HCT116 (cell line): Measurements from ENCODE around the gene PHKA2. TPM values are rescaled to one million over a fixed set of nuclear protein-coding genes. Genes with fewer than 3 reads are reported as not detected.

ENCODE experiments used
- ATAC-seq: fragments of 200-7000 bp; cut with Tn5 transposase; 2 replicates; pipeline ENCODE4 v1.9.1; 2020; ENCODE audit warnings: mild to moderate bottlenecking, moderate library complexity
- BruUV-seq: library from RNA; stranded (reverse); fragments of 400-500 nt; replicated peaks from 2 replicates; lab custom pipeline; 2021; lab: Mats Ljungman, UMichigan
- CTCF ChIA-PET: fragments of 300-600 bp; sonication (Branson Sonifier 250); formaldehyde crosslinking; loops from one replicate; lab custom pipeline; 2021; ENCODE audit warnings: antibody characterized with exemption; lab: Charles Lee
- POLR2A ChIA-PET: fragments of 300-600, 350-600 bp; sonication (Branson Sonifier 250); formaldehyde crosslinking; loops from one replicate; lab custom pipeline; 2021; ENCODE audit warnings: antibody characterized with exemption; lab: Charles Lee
- RAD21 ChIA-PET, 2 experiments: fragments of 300-600 bp; sonication (Branson Sonifier 250); formaldehyde crosslinking; loops; one replicate each; lab custom pipeline; 2023; ENCODE audit warnings: low total read pairs in 2 of 2; ENCODE audit not compliant: uncharacterized antibody in 2 of 2, unreplicated experiment in 2 of 2, low non-redundant PET in 1 of 2; lab: Charles Lee
- DNase-seq: peaks from one replicate; pipeline ENCODE4 v3.0.0-alpha.2; 2010; ENCODE audit warnings: low read depth, low spot score
- H2AFZ ChIP-seq: fragments of 200-600 bp; shearing (Covaris generic), sonication (generic); 2 replicates; pipeline ENCODE4 v1.6.1; 2017; ENCODE audit warnings: low read depth, mixed run types, mixed read lengths, antibody characterized with exemption, low read length; ENCODE audit not compliant: poor library complexity, severe bottlenecking
- H3K27ac ChIP-seq: 2 replicates; pipeline ENCODE4 v1.5.1; 2012; ENCODE audit warnings: low read depth, low read length
- H3K27me3 ChIP-seq: fragments of 200-600 bp; sonication (generic); 2 replicates; pipeline ENCODE4 v1.6.1; 2016; ENCODE audit warnings: mixed run types, low read length, mixed read lengths; ENCODE audit not compliant: insufficient read depth
- H3K36me3 ChIP-seq, 2 experiments: fragments of 200-500 bp in 1 of 2; fragments of 200-600 bp in 1 of 2; sonication (Bioruptor generic) in 1 of 2; sonication (generic) in 1 of 2; 2 replicates each; pipeline versions ENCODE4 v1.5.1 to v1.6.1; 2014 to 2016; ENCODE audit warnings: low read length in 2 of 2, inconsistent platforms in 1 of 2, mixed read lengths in 1 of 2, mixed run types in 1 of 2; ENCODE audit not compliant: insufficient read depth in 2 of 2, control insufficient read depth in 1 of 2
- H3K4me1 ChIP-seq, 2 experiments: fragments of 200-600 bp in 1 of 2; sonication (generic) in 1 of 2; 2 replicates each; pipeline versions ENCODE4 v1.5.1 to v1.6.1; 2012 to 2017; ENCODE audit warnings: low read length in 2 of 2, inconsistent platforms in 1 of 2, mild to moderate bottlenecking in 1 of 2, mixed read lengths in 1 of 2, mixed run types in 1 of 2, moderate library complexity in 1 of 2; ENCODE audit not compliant: insufficient read depth in 2 of 2, control insufficient read depth in 1 of 2
- H3K4me2 ChIP-seq: fragments of 200-600 bp; sonication (generic); 2 replicates; pipeline ENCODE4 v1.6.1; 2017; ENCODE audit warnings: mixed run types, low read length, mixed read lengths
- H3K4me3 ChIP-seq, 2 experiments: fragments of 200-600 bp in 1 of 2; sonication (generic) in 1 of 2; replicated peaks in 1 of 2; 2 replicates each; pipeline ENCODE4 v1.5.1; 2011 to 2016; ENCODE audit warnings: low read length in 2 of 2, control low read depth in 1 of 2, low read depth in 1 of 2, mild to moderate bottlenecking in 1 of 2, mixed read lengths in 1 of 2, mixed run types in 1 of 2
- H3K79me2 ChIP-seq: fragments of 200-600 bp; sonication (generic); 2 replicates; pipeline ENCODE4 v1.6.1; 2017; ENCODE audit warnings: mild to moderate bottlenecking, mixed run types, low read length, moderate library complexity, mixed read lengths; ENCODE audit not compliant: insufficient read depth
- H3K9ac ChIP-seq: fragments of 200-600 bp; sonication (generic); 2 replicates; pipeline ENCODE4 v1.6.1; 2016; ENCODE audit warnings: low read length, mixed read lengths
- H3K9me2 ChIP-seq: fragments of 200-600 bp; sonication (generic), shearing (Covaris generic); 2 replicates; pipeline ENCODE4 v1.6.1; 2017; ENCODE audit warnings: mixed run types, mild to moderate bottlenecking, moderate library complexity; ENCODE audit not compliant: insufficient read depth
- H3K9me3 ChIP-seq, 2 experiments: fragments of 200-500 bp in 1 of 2; fragments of 200-600 bp in 1 of 2; sonication (Bioruptor generic) in 1 of 2; sonication (generic) in 1 of 2; 2 replicates each; pipeline ENCODE4 v1.6.1; 2014 to 2017; ENCODE audit warnings: low read length in 2 of 2, mixed read lengths in 2 of 2, inconsistent platforms in 1 of 2, low read depth in 1 of 2, mild to moderate bottlenecking in 1 of 2, mixed run types in 1 of 2, moderate library complexity in 1 of 2; ENCODE audit not compliant: control insufficient read depth in 1 of 2, insufficient read depth in 1 of 2
- H4K20me1 ChIP-seq: fragments of 200-600 bp; sonication (generic), shearing (Covaris generic); 2 replicates; pipeline ENCODE4 v1.6.1; 2017; ENCODE audit warnings: mixed run types, mild to moderate bottlenecking, moderate library complexity; ENCODE audit not compliant: insufficient read depth
- CEBPB ChIP-seq: IDR thresholded peaks from 2 replicates; pipeline ENCODE4 v1.6.1; 2012; ENCODE audit warnings: low read depth
- CTCF ChIP-seq, 3 experiments: fragments of 200-600 bp in 1 of 3; sonication (generic) in 1 of 3; IDR thresholded peaks in 2 of 3; conservative IDR thresholded peaks in 1 of 3; 2 replicates each; pipeline ENCODE4 v1.5.1; 2012 to 2017; ENCODE audit warnings: low read depth in 2 of 3, low read length in 2 of 3, antibody characterized with exemption in 1 of 3, borderline replicate concordance in 1 of 3, control low read depth in 1 of 3, mild to moderate bottlenecking in 1 of 3, mixed read lengths in 1 of 3, mixed run types in 1 of 3, moderate library complexity in 1 of 3; ENCODE audit not compliant: insufficient read depth in 1 of 3
- EGR1 ChIP-seq: IDR thresholded peaks from 2 replicates; pipeline ENCODE4 v1.6.1; 2012; ENCODE audit warnings: low read depth
- ELF1 ChIP-seq: IDR thresholded peaks from 2 replicates; pipeline ENCODE4 v1.6.1; 2012; ENCODE audit warnings: low read depth, borderline replicate concordance
- EZH2phosphoT487 ChIP-seq: fragments of 200-600 bp; IDR thresholded peaks from 2 replicates; pipeline ENCODE4 v1.6.1; 2018; ENCODE audit warnings: antibody characterized with exemption, borderline replicate concordance
- RAD21 ChIP-seq: IDR thresholded peaks from 2 replicates; pipeline ENCODE4 v1.6.1; 2012; ENCODE audit warnings: low read depth, mild to moderate bottlenecking
- SP1 ChIP-seq: IDR thresholded peaks from 2 replicates; pipeline ENCODE4 v1.6.1; 2012; ENCODE audit warnings: low read depth
- SRF ChIP-seq: IDR thresholded peaks from 2 replicates; pipeline ENCODE4 v1.6.1; 2012; ENCODE audit warnings: low read depth
- TCF7L2 ChIP-seq: IDR thresholded peaks from 2 replicates; pipeline ENCODE4 v1.7.0; 2011; ENCODE audit warnings: borderline replicate concordance, inconsistent platforms; ENCODE audit not compliant: insufficient read depth, insufficient read length; ENCODE audit errors: extremely low read depth
- YY1 ChIP-seq: IDR thresholded peaks from 2 replicates; pipeline ENCODE4 v1.6.1; 2011; ENCODE audit warnings: low read length, low read depth, moderate library complexity, mild to moderate bottlenecking; ENCODE audit not compliant: insufficient replicate concordance; ENCODE audit errors: extremely low read depth
- ZBTB33 ChIP-seq: IDR thresholded peaks from 2 replicates; pipeline ENCODE4 v1.6.1; 2011; ENCODE audit warnings: mild to moderate bottlenecking, low read length, moderate library complexity; ENCODE audit not compliant: insufficient replicate concordance; ENCODE audit errors: extremely low read depth
- ZNF274 ChIP-seq: fragments of 200-500 bp; sonication (Bioruptor generic); IDR thresholded peaks from 2 replicates; pipeline ENCODE4 v1.6.1; 2014; ENCODE audit warnings: mild to moderate bottlenecking, low read depth, low read length, inconsistent platforms
- intact Hi-C: fragments of 100-400 bp; cut with micrococcal nuclease; formaldehyde crosslinking; loops from 2 replicates; pipeline ENCODE4 v1.10.0; 2022
- total RNA-seq: library from RNA; stranded (reverse); gene quantifications from one replicate; pipeline ENCODE4 v1.2.1, GENCODE V29; 2021; ENCODE audit not compliant: unreplicated experiment
- TF ChIP-seq, protein P1 (sequence below): IDR thresholded peaks from 2 replicates; pipeline ENCODE4 v1.6.1; 2012
- TF ChIP-seq, protein P2 (sequence below): IDR thresholded peaks from 2 replicates; pipeline ENCODE4 v1.6.1; 2012; ENCODE audit warnings: low read depth

PHKA2 gene
- total RNA-seq, 1 experiment from 2014 or later = 23.8 TPM

DNA sequence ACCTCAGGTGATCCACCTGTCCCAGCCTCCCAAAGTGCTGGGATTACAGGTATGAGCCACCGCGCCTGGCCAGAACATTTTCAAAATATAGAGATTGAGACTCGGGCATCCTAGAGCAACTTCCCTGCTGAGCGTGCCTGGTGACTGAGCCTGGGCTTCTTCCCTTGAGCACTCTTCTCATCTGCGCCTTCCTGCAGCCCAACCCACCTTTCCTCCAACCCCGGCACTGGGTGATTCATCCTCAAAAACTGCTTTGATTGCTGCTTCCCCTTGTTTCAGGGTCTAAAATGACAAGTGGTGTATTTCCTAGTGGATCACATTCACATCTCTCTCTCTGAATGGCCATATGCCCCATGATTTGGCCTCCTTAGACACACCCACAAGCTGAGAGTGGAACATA is 37.8 kb downstream of the PHKA2 start (continued):
- TF ChIP-seq YY1 (no peak), SP1 (no peak), ELF1 (no peak), CTCF (IDR thresholded peaks at IDR 0.05 in 2 of 3, conservative IDR thresholded peaks at IDR 0.05 in 1 of 3; ENCODE audit: borderline replicate concordance in 1 of 3, insufficient read depth in 1 of 3, low read depth in 2 of 3, low read length in 2 of 3) (no peak), RAD21 (no peak)
- TF ChIP-seq, protein P1, sequence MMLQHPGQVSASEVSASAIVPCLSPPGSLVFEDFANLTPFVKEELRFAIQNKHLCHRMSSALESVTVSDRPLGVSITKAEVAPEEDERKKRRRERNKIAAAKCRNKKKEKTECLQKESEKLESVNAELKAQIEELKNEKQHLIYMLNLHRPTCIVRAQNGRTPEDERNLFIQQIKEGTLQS = no peak

DNA sequence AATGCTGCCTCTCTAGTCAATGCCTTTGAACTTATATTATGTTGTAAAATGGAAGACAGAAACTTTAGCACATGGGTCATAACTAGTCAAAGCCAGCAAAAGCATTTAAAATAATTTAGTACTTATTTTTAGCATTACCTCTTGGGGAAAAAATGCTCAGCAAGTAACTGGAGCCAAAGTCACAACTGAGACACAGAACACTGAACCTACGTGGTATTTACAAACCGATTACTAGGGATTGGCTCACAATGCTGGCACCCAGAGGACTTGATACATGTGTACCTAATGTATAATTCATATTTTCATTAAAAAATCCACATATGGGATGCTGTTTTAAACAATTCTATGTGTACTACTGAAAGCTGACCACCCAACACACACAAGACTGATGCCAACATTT is 38.4 kb downstream of the PHKA2 start:
- TF ChIP-seq CEBPB (no peak), SRF (no peak), EZH2phosphoT487 (no peak), ZNF274 (no peak), EGR1 (no peak), RAD21 (no peak), ZBTB33 (no peak), TCF7L2 (no peak)
- TF ChIP-seq, protein P2, sequence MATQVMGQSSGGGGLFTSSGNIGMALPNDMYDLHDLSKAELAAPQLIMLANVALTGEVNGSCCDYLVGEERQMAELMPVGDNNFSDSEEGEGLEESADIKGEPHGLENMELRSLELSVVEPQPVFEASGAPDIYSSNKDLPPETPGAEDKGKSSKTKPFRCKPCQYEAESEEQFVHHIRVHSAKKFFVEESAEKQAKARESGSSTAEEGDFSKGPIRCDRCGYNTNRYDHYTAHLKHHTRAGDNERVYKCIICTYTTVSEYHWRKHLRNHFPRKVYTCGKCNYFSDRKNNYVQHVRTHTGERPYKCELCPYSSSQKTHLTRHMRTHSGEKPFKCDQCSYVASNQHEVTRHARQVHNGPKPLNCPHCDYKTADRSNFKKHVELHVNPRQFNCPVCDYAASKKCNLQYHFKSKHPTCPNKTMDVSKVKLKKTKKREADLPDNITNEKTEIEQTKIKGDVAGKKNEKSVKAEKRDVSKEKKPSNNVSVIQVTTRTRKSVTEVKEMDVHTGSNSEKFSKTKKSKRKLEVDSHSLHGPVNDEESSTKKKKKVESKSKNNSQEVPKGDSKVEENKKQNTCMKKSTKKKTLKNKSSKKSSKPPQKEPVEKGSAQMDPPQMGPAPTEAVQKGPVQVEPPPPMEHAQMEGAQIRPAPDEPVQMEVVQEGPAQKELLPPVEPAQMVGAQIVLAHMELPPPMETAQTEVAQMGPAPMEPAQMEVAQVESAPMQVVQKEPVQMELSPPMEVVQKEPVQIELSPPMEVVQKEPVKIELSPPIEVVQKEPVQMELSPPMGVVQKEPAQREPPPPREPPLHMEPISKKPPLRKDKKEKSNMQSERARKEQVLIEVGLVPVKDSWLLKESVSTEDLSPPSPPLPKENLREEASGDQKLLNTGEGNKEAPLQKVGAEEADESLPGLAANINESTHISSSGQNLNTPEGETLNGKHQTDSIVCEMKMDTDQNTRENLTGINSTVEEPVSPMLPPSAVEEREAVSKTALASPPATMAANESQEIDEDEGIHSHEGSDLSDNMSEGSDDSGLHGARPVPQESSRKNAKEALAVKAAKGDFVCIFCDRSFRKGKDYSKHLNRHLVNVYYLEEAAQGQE = no peak
- H3K4me1 ChIP-seq = no peaks in the 10 kb centered on the region; a peak in 1 of 4 replicates
- no peaks in the 10 kb centered on the region for H3K27me3 ChIP-seq
- POLR2A ChIA-PET = no interaction called here
- H4K20me1 ChIP-seq = no peaks in the 10 kb centered on the region
- H2AFZ ChIP-seq = no peak overlapping the region
- DNase-seq (no peak), ATAC-seq (no peak)
- H3K4me3 ChIP-seq = no peak overlapping the region
- RAD21 ChIA-PET = no interaction called here
- H3K79me2 ChIP-seq = no peaks in the 10 kb centered on the region
- H3K4me2 ChIP-seq = no peak overlapping the region
- CTCF ChIA-PET = no interaction called here
- no TSS peak for BruUV-seq
- no peak overlapping the region for H3K9ac ChIP-seq
- no peak overlapping the region for H3K27ac ChIP-seq
- no peaks in the 10 kb centered on the region for H3K9me2 ChIP-seq
- intact Hi-C loops = no loop called here
- no peaks in the 10 kb centered on the region; a peak in 1 of 4 replicates for H3K36me3 ChIP-seq
- H3K9me3 ChIP-seq = no peaks in the 10 kb centered on the region
